Left hindlimb (tissue), 1 donor: ENCODE measurements around the gene TPSD1.
"Not testable (repeated sequence)": the region's sequence is repeated elsewhere in the genome, so short reads cannot be mapped to it uniquely, and the experiment has no call there.

Source experiments
- DNase-seq: peaks from one replicate; pipeline ENCODE4 v3.0.0-alpha.2; 2018

The TPSD1 gene

DNA sequence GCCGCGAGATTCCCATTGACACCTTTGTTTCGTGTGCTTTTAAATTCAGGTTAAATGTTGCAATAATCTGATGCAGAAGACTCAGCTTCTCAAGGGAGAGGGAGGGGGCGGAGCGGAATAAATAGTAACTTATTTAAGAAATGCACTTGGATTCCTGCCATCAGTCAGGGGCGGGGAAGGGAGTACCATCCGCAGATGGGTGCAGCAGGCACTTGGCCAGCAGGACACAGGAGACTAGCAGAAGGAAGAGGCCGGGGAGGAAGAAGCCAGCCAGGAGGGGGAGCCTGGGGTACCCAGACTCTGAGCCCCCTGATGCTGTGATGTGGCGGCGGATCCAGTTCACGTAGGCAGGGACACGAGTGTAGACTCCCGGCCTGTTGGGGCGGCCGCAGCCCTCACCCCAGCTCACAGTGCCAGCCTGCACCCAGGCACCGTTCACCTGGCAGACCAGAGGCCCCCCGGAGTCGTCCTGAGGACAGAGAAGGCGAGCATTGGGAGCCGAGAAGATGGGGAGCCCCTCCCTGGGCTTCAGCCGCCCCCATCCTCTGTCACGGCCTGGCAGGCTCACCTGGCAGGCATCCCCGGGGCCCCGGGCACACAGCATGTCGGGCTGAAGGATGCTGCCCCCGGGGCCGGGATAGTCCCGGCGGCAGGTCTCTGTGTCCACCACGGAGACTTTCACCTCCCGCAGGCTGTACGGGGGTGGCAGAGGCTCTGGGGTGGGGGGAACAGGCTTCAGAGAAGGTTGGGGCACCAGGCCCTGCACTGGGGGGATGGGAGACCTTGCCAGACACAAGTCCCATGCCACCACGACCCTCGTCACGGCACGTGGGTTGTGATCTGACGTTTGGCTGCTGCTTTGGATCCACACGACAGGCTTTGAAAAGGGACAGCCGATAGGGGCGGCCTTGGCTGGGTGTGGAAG lies 34.0 kb upstream of the TPSD1 start:
- no peak for DNase-seq

DNA sequence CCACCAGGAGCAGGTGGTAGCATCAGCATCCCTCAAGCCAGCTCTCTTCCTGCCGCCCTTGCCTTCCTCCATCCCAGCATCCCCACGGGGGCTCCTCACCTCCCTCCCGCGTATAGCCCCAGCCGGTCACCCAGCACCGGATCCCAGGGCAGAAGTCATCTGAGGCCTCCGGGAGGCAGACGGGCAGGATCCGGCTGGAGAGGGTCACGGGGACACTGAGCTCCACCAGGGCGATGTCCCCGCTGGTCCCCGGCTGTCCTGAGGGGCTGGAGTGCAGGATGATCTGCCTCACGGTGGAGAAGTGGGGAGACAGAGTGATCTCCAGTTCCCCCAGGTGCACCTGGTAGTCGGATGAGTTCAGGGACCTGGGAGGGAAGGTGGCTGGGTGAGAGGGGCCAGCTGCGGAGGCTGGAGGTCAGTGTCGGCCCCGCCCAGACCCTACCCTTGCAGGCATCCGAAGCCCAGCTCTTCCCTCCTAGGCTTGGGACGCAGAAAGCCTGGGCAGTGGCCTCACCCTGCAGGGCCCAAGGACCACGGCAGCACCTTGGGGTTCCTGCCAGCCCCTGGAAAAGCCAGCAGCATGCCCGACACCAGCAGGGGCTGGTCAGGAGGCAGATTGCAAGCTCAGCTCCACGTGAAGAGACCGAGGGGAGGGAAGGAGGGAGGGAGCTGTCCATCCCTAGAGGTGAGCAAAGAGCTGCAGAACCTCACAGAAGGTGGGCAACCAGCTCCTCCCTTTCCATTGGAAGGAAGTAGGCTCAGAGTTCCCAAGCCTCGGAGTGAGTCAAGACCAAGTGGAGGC lies 33.1 kb upstream of the TPSD1 start:
- no peak for DNase-seq

DNA sequence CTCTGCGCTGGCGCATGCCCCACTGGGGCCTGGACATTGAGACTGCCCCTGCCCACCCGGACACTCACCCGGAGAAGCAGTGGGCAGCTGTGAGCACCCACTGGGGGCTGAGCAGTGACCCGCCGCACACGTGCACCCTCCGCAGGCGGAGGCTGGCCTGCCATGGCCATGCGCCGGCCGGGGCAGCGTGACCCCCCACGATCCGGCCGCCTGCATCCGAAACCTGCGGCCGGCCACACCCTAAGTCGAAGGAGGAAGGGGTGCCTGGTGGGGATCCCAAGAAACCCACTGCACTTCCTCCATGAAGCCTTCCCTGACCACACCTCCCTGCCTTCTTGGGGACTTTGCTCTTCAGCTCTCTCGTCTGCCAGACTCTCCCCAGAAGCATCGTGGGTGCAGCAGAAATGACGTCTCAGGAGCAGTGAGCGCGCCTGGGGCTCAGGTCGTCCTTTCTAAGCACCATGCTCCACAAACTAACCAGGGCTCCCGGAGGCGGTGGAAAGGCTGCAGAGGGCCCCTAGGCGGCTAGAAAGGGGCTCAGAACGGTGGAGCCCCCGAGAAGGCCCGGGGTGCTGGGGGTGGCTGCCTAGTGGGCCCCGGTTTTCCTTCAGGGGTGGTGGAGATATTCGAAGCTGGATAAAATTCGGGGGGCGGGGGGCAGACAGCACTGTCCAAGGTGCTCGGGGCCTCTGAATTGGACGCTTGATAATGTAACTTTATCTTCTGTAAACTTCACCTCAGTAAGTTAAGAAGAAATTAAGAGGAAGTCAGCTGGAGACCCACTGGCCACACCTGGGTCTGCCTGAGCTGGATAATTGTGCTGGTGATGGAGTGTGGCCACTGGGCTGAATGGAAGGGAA lies 32.3 kb upstream of the TPSD1 start:
- DNase-seq, result no peak

DNA sequence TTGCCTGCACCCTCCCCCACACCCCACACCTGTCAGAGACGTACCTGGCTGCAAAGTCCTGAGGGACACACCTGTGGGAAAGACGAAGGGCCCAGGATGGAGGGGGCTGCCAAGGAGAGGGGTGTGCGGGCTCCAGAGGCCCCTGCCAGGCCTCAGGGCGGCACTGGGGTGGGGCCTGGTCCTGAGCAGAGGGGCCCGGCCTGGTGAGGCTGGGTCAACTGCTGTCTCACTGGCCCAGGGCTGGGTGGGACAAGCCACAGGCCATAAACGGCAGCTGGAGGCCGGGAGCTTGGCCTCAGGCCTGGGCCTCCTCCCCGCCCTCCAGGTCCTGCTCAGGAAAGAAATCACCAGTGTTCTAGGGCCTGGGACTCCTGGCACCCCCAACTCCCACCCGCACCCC lies 31.3 kb upstream of the TPSD1 start:
- no peak for DNase-seq

DNA sequence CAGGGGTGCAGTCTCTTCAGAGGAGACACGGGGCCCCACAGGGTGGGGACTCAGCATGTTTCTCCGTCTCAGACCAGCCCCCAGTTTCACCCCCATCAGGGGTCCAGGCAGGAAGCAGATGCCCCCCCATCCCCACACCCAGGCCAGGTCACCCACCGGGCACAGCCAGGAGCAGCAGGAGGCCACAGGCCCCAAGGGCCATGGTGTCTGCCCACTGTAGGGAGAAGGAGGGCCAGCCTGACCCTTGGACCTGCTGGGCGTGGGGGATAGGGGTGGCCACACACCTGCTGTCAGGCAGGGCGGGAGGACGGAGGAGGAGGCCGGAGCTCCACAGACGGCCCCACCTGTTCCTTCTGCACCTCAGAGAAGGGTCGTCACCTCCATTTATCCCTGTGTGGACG lies 30.8 kb upstream of the TPSD1 start, which contains the start of gene TPSG1:
Gene TPSG1, minus strand, starts transcription at position 218 of the 401 bp plus-strand sequence. Its CDS starts 16 bp downstream, at position 202.
- DNase-seq, result no peak

DNA sequence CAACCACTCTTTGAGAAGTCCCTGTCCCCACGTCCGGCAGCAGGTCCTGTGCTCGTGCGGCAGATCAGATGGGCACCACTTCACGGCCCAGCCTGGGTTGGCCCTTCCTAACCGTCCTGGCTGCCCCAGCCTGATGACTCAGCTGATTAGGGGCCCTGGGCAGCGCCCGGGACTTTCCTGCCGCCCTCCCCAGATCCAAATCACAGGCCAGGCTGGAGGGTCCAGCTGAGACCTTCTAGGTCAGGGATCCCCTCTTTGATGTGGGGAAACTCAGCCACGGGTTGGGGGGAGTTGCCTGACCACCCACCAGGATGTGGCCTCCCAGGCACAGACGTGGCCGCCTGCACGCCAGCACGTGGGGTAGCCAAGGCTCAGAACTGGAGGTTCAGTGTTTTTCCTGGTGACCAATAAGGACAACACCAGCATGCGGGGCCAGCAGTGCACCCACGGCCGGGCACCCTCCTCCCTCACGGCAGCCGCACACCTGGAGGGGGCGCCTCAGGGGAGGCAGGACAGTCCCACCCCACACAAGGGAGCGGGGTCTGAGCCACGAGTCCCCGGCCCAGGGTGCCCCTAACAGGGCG lies 30.0 kb upstream of the TPSD1 start:
- DNase-seq, result not testable (repeated sequence)

DNA sequence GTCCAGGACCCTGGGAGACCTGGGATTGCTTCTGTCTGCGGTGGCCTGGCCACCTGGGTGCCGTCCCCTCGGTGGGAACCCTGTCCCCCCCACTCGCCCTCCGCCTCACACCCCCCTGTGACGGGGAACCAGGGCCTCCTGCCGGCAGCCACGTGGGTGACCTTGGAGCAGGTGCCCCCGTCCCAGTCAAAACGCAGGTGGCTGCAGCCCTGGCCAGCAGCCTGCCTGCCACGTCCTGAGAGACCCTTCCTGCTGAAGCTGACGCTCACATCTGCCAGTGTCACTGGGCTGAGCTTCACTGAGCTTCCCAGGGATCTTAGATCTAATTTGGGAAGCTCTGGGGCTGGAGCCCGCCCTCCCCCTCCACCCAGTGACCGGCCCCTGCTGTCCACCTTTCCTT lies 29.2 kb upstream of the TPSD1 start:
- DNase-seq, result not testable (repeated sequence)

DNA sequence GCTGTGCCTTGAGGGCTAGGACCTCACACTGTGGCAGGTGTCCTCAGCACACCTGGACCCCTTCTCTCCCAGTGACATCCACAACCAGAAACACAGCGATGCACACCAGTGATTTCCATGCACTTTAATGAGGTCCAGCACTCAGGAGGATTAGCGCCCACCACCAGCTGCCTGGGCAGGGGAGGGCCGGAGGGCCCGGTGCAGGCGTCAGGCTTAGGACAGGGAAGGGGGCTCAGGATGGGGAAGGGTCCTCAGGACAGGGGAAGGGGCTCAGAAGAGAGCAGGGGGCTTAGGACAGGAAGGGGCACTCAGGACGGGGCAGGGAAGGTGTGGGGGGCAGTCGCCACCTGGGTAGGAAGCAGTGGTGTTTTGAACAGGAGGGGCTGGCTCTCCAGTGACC lies 27.6 kb upstream of the TPSD1 start:
- not testable (repeated sequence) for DNase-seq

DNA sequence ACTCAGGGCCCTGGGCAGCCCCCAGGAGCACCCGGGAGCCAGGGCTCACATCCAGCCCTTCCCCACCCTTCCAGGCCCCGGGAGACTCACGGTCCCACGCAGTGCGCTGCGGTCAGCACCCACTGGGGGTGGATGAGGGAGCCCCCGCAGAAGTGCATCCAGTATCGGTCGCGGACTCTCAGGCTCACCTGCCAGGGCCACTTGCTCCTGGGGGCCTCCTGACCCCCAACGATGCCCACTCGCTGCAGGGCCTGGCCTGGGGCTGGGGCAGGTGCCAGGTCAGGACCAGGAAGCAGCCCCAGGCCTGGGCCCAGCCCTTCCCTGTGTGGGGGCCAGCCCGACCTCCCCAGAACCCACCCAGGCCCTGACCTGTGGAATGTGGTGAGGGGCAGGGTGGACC lies 26.4 kb upstream of the TPSD1 start:
- not testable (repeated sequence) for DNase-seq

DNA sequence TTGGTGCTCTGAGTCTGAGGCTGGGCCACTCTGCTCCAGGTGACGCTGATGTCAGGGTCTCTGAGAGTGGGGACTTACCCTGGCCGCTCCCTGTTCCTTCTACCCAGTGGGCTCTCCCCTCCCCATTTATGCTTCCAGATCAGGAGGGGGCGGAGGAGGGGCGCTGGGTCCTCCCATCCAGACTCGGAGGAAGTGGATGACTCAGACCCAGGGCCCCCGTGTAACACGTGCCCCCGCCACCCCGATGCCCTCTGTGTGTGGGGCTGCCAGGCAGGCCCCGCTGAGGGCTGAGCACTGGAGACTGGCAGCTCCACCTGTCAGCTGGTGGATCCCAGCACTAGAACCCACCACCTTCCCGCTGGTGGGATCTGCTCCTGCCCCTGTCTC lies 25.8 kb upstream of the TPSD1 start, which contains the start of gene TPSB2:
Gene TPSB2, minus strand, starts transcription at position 101 of the 387 bp plus-strand sequence. CDS start 233 bp downstream, outside the sequence.
- DNase-seq, result not testable (repeated sequence)

DNA sequence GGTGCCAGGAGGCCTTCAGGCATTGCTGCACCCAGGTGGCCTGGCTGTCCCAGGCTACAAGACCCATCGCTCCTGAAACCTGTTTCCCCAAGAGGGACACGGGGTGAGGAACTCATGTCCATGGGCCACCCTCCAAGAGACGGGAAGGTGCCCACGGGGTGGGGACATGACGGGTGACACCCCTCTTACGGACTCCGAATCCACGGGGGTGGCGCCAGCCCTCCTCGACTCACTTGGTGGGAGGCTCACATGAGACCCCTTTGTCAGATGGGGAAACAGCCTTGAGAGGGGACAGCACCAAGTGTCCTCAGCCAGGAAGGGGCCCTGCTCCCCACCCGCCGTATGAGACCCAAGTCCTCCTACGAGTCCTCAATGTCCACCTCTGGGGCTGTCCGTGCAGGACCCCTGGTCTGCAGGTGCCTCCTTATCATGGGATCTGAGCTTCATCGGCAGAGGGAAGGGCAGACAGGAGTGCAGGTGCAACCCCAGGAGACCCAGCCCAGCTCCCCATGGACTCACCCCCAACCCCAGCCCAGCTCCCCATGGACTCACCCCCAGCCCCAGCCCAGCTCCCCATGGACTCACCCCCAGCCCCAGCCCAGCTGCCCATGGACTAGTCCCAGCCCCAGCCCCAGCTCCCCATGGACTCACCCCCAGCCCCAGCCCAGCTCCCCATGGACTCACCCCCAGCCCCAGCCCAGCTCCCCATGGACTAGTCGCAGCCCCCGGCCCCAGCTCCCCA lies 25.2 kb upstream of the TPSD1 start:
- DNase-seq, result not testable (repeated sequence)

DNA sequence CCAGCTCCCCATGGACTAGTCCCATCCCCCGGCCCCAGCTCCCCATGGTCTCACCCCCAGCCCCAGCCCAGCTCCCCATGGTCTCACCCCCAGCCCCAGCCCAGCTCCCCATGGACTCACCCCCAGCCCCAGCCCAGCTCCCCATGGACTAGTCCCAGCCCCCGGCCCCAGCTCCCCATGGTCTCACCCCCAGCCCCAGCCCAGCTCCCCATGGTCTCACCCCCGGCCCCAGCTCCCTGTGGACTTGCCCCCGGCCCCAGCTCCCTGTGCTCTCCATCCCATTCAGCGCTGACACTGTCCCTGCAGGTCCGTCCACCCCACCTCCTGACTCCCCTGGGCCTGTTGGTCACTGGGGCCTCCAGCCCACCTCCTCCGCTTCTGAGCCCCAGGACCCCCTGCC lies 24.6 kb upstream of the TPSD1 start:
- not testable (repeated sequence) for DNase-seq

DNA sequence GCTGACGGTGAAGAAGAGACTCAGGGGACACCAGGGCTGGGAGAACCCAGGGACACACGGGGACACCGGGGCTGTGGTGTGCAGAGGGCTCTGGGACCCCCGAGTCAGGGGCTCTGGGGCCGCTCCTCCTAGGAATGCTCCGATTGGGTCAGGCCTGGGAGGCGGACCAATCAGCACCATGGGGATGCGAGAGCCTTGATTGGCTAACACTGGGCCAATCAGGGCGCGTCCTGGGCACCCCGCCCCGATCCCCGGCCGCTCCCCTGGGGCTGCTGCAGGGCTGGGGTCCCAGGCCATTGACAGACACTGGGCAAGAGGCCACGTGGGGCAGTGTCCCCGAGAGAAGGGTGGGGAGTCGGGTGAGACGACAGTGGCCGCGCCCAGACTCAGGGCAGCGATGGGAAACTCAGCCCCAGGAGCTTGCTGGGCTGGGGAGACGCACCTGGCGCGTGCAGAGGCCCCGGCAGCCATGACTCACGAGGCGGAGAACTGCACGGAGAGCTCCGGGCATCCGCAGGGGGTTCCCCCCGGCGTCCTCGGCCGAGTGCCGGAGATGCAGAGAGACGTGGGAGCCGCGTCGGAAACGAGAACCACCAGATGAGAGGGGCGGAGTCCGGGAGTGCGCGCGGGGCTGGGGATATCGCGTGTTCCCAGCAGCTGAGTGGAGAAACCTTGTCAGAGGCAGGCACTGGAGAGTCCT lies 23.7 kb upstream of the TPSD1 start:
- not testable (repeated sequence) for DNase-seq

DNA sequence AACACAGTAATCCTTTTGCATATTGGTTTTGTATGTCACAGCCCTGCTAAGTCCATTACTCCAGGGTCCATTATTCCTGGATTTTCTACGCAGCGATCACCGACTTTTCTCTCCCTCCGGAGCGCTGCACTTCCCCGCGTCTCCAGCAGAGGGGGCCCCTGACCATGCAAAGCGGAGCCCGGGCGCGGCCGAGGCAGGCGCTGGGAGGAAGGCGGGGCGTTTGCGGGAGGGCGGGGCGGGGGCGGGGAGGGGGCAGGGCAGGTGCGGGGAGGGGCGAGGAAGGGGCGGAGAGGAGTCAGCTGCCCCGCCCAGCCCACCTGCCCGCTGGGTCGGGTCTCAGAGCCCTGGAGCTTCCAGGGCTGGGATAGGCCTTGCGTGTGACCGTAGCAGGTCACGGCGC lies 19.2 kb upstream of the TPSD1 start:
- DNase-seq, result not testable (repeated sequence)

DNA sequence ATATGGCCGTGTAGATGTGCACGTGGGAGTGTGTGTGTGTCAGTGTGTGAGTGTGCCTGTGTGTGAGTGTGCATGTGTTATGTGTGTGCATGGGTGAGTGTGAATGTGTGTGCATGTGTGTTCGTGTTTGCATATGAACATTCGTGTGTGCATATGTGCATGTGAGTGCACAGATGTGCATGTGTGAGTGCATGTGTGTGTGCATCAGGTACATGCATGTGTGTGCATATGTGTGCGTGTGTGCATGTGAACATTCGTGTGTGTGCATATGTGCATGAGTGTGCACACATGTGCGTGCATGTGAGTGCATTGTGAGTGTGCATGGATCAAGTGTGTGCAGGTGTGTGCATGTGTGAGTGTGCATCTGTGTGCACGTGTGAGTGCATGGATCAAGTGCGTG lies 17.9 kb upstream of the TPSD1 start:
- DNase-seq, result no peak

DNA sequence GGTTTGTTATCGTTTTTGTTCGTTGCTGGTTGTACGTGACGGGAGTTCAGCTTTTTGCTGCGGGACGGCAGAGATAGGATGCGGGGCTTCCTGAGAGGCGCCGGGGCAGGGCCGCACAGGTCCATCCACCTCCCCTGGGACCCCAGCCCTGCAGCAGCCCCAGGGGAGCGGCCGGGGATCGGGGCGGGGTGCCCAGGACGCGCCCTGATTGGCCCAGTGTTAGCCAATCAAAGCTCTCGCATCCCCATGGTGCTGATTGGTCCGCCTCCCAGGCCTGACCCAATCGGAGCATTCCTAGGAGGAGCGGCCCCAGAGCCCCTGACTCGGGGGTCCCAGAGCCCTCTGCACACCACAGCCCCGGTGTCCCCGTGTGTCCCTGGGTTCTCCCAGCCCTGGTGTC lies 17.0 kb upstream of the TPSD1 start:
- not testable (repeated sequence) for DNase-seq

DNA sequence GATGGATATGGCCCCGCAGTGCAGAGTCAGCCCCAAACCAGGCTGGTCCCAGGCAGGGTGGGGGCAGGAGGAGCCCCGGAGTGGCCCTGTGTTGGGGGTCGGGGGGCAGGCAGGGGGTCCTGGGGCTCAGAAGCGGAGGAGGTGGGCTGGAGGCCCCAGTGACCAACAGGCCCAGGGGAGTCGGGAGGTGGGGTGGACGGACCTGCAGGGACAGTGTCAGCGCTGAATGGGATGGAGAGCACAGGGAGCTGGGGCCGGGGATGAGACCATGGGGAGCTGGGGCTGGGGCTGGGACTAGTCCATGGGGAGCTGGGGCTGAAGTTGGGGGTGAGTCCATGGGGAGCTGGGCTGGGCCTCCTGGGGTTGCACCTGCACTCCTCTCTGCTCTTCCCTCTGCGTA lies 16.3 kb upstream of the TPSD1 start:
- not testable (repeated sequence) for DNase-seq

DNA sequence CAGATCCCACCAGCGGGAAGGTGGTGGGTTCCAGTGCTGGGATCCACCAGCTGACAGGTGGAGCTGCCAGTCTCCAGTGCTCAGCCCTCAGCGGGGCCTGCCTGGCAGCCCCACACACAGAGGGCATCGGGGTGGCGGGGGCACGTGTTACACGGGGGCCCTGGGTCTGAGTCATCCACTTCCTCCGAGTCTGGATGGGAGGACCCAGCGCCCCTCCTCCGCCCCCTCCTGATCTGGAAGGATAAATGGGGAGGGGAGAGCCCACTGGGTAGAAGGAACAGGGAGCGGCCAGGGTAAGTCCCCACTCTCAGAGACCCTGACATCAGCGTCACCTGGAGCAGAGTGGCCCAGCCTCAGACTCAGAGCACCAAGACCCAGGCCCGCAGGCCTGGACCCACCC lies 15.4 kb upstream of the TPSD1 start, which contains the start of gene TPSAB1:
Gene TPSAB1, plus strand, starts transcription at position 270 of the 400 bp plus-strand sequence. CDS start 234 bp downstream, outside the sequence.
- not testable (repeated sequence) for DNase-seq

DNA sequence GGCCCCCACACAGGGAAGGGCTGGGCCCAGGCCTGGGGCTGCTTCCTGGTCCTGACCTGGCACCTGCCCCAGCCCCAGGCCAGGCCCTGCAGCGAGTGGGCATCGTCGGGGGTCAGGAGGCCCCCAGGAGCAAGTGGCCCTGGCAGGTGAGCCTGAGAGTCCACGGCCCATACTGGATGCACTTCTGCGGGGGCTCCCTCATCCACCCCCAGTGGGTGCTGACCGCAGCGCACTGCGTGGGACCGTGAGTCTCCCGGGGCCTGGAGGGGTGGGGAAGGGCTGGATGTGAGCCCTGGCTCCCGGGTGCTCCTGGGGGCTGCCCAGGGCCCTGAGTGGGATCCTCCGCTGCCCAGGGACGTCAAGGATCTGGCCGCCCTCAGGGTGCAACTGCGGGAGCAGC lies 14.8 kb upstream of the TPSD1 start:
- not testable (repeated sequence) for DNase-seq

DNA sequence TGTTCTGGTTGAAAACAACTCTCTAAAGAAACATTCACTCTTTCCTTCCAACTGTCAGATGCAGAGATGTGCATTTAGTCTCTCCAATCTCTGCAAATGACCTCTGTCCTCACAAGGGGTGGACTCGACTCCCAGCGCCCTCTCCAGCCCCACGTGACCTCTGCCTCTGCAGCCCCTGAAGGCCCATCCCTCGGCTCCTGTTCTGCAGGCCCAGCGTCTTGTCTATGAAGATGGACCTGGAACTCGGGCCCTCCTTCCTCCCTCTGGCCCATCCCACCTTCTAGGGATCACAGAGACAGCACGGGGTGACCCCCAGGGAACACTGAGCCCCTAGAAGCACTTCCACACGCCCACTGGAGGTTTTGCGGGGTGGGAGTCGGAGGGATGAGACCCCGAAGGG lies 12.5 kb upstream of the TPSD1 start:
- DNase-seq, result not testable (repeated sequence)
